B cell (primary cell): ENCODE measurements around the gene PIGR. TPM values are rescaled to one million over a fixed set of nuclear protein-coding genes. Genes with fewer than 3 reads are reported as not detected.

Source experiments
- ATAC-seq: fragments of 200-7000 bp; cut with Tn5 transposase; one replicate; pipeline ENCODE4 v1.10.0; 2021; ENCODE audit warnings: low read depth, mild to moderate bottlenecking, moderate number of reproducible peaks, moderate library complexity
- CTCF ChIA-PET: fragments of 350-600 bp; sonication (Branson Sonifier 250); formaldehyde crosslinking; loops from one replicate; lab custom pipeline; 2021; ENCODE audit warnings: antibody characterized with exemption, inconsistent platforms; lab: Charles Lee
- POLR2A ChIA-PET: fragments of 350-600 bp; sonication (Branson Sonifier 250); formaldehyde crosslinking; loops from one replicate; lab custom pipeline; 2021; ENCODE audit warnings: antibody characterized with exemption; lab: Charles Lee
- DNase-seq: peaks from one replicate; pipeline ENCODE4 v3.0.0; 2013
- H2AFZ ChIP-seq: 2 replicates; pipeline ENCODE4 v1.6.1; 2012; ENCODE audit warnings: mild to moderate bottlenecking, low read depth, low read length; ENCODE audit not compliant: insufficient read depth, poor library complexity, severe bottlenecking
- H3K27ac ChIP-seq, 2 donors: 1 replicate in 1 of 2; 2 replicates in 1 of 2; pipeline ENCODE4 v1.5.1; 2012 to 2013; ENCODE audit warnings: low read length in 2 of 2, mild to moderate bottlenecking in 2 of 2, moderate library complexity in 1 of 2
- H3K27me3 ChIP-seq, 4 experiments: fragments of 200-600 bp in 1 of 4; sonication (generic) in 1 of 4; replicated peaks in 1 of 4; 1 replicate in 2 of 4; 2 replicates in 2 of 4; pipeline versions ENCODE4 v1.6.1 to v1.7.0; 2013 to 2016; ENCODE audit warnings: low read length in 3 of 4, mild to moderate bottlenecking in 2 of 4, mixed read lengths in 1 of 4, moderate library complexity in 1 of 4; ENCODE audit not compliant: insufficient read depth in 4 of 4, control insufficient read depth in 3 of 4; ENCODE audit errors: control extremely low read depth in 1 of 4
- H3K36me3 ChIP-seq, 2 experiments: replicated peaks in 1 of 2; 1 replicate in 1 of 2; 2 replicates in 1 of 2; pipeline versions ENCODE4 v1.6.1 to v1.7.1; 2013; ENCODE audit warnings: low read length in 1 of 2; ENCODE audit not compliant: insufficient read depth in 2 of 2, control insufficient read depth in 1 of 2; ENCODE audit errors: control extremely low read depth in 1 of 2, extremely low read depth in 1 of 2
- H3K4me1 ChIP-seq, 2 donors: fragments of 200-600 bp in 1 of 2; sonication (generic) in 1 of 2; 1 replicate in 1 of 2; 2 replicates in 1 of 2; pipeline versions ENCODE4 v1.5.1 to v1.6.1; 2013 to 2017; ENCODE audit warnings: low read length in 2 of 2; ENCODE audit not compliant: control insufficient read depth in 2 of 2, insufficient read depth in 2 of 2
- H3K4me2 ChIP-seq: replicated peaks from 2 replicates; pipeline ENCODE3; 2012; ENCODE audit warnings: mild to moderate bottlenecking, low read depth, low read length; ENCODE audit not compliant: poor library complexity, severe bottlenecking
- H3K4me3 ChIP-seq, 5 experiments: fragments of 200-600 bp in 1 of 5; sonication (generic) in 1 of 5; 1 replicate in 3 of 5; 2 replicates in 2 of 5; pipeline versions ENCODE4 v1.5.1 to v1.7.0; 2011 to 2016; ENCODE audit warnings: low read length in 4 of 5, mild to moderate bottlenecking in 4 of 5, low read depth in 2 of 5, control low read depth in 1 of 5, moderate library complexity in 1 of 5; ENCODE audit not compliant: insufficient read depth in 1 of 5; ENCODE audit errors: control extremely low read depth in 1 of 5, extremely low read depth in 1 of 5
- H3K79me2 ChIP-seq: fragments of 200-600 bp; sonication (generic); one replicate; pipeline ENCODE4 v1.6.0; 2016; ENCODE audit warnings: low read length; ENCODE audit not compliant: control insufficient read depth, insufficient read depth
- H3K9ac ChIP-seq: fragments of 200-600 bp; sonication (generic); 2 replicates; pipeline ENCODE4 v1.6.1; 2017; ENCODE audit warnings: mild to moderate bottlenecking, low read length, moderate library complexity
- H3K9me3 ChIP-seq, 3 donors: one replicate each; pipeline versions ENCODE4 v1.6.1 to v1.7.1; 2013; ENCODE audit warnings: low read length in 2 of 3; ENCODE audit not compliant: control insufficient read depth in 2 of 3, insufficient read depth in 1 of 3; ENCODE audit errors: control extremely low read depth in 1 of 3
- H4K20me1 ChIP-seq: 2 replicates; pipeline ENCODE4 v1.6.0; 2012; ENCODE audit warnings: mild to moderate bottlenecking, low read length; ENCODE audit not compliant: insufficient read depth, control insufficient read depth, poor library complexity, severe bottlenecking
- H3K27ac Mint-ChIP-seq: one replicate; pipeline ENCODE4 v1.8.0; 2021; ENCODE audit warnings: mixed read lengths
- H3K27me3 Mint-ChIP-seq: one replicate; pipeline ENCODE4 v1.8.0; 2021; ENCODE audit warnings: mixed read lengths
- H3K4me1 Mint-ChIP-seq: one replicate; pipeline ENCODE4 v1.8.0; 2021; ENCODE audit warnings: mixed read lengths
- H3K4me3 Mint-ChIP-seq: one replicate; pipeline ENCODE4 v1.8.0; 2021; ENCODE audit warnings: mixed read lengths
- H3K9me3 Mint-ChIP-seq: one replicate; pipeline ENCODE4 v1.8.0; 2022; ENCODE audit warnings: mixed read lengths; ENCODE audit not compliant: insufficient read depth
- EZH2 ChIP-seq: IDR thresholded peaks from 2 replicates; pipeline ENCODE4 v1.6.1; 2012; ENCODE audit warnings: borderline replicate concordance, low read depth, mild to moderate bottlenecking, moderate library complexity, low read length; ENCODE audit not compliant: insufficient read depth, poor library complexity, severe bottlenecking
- WGBS: methylation state at CpG from one replicate; pipeline ENCODE4 v1.1.5; 2013; ENCODE audit warnings: missing lambda C conversion rate; ENCODE audit not compliant: insufficient coverage; 5-methylcytosine and 5-hydroxymethylcytosine counted together
- intact Hi-C: fragments of 100-400 bp; cut with micrococcal nuclease; formaldehyde crosslinking; loops from one replicate; pipeline ENCODE4 v1.10.0; 2022
- polyA plus RNA-seq: library from polyadenylated mRNA; depleted of rRNA; stranded (reverse); fragments of >200 nt; gene quantifications from 2 replicates; pipeline ENCODE4 v1.2.3, GENCODE V29; 2012
- total RNA-seq, 2 donors: library from RNA; stranded (reverse); fragments of 120-200 nt in 1 of 2; gene quantifications; 1 replicate in 1 of 2; 2 replicates in 1 of 2; pipeline versions ENCODE4 v1.2.3 to v1.2.4, GENCODE V29; 2013 to 2022
- TF ChIP-seq, protein P1 (sequence below): fragments of 200-600 bp; IDR thresholded peaks from one replicate; pipeline ENCODE4 v1.8.0; 2022; ENCODE audit warnings: antibody characterized with exemption, mild to moderate bottlenecking

PIGR gene
- total and polyA plus RNA-seq, 2 donors (not counting 1 experiment from before 2014, with no cell fraction given), result 0.31 to 1.1 TPM

DNA sequence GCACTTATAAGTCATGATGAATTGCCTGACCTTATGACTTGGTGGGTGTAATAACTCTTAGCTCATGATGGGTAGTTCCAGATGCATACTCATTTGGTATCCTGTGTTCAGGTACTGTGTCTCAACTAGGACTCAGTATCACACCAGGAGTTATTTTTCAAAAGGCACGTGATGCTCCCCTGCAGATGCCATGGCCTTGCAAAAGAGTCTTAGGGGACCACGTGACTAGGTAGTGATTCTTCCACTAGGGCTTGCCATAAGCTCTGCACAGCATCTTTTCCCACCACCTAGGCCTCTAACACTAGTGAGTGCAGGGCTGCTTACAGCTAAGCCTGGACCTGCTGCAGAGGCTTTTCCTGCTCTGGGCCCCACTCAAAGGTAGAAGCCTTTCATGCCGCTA is 27.9 kb upstream of the PIGR start:
- H3K4me1 Mint-ChIP-seq, result no peaks in the 10 kb centered on the region
- Histone ChIP-seq H3K27me3 (peaks cover 0 to 7% (median 0%) of the 10 kb centered on the region in 4 experiments), H3K4me1 (no peaks in the 10 kb centered on the region), H4K20me1 (no peaks in the 10 kb centered on the region), H3K4me3 (no peak overlapping the region), H3K9me3 (no peaks in the 10 kb centered on the region), H3K27ac (no peak overlapping the region), H3K4me2 (no peak overlapping the region), H3K36me3 (no peaks in the 10 kb centered on the region), H2AFZ (no peak overlapping the region), H3K79me2 (no peaks in the 10 kb centered on the region), H3K9ac (no peak overlapping the region)
- intact Hi-C loops, result no loop called here
- ChIA-PET POLR2A (interaction anchor here (0.5 kb wide), 1 partner anchor 60 kb away, joined by 3 read pairs; no protein-coding TSS in a partner anchor), CTCF (interaction anchor here (0.7 to 8.4 kb wide), 8 partner anchors 7 to 247 kb away, joined by 3 to 77 read pairs (median 3); no protein-coding TSS in a partner anchor)
- no peaks in the 10 kb centered on the region for H3K27me3 Mint-ChIP-seq
- TF ChIP-seq EZH2, result no peak
- TF ChIP-seq, protein P1, sequence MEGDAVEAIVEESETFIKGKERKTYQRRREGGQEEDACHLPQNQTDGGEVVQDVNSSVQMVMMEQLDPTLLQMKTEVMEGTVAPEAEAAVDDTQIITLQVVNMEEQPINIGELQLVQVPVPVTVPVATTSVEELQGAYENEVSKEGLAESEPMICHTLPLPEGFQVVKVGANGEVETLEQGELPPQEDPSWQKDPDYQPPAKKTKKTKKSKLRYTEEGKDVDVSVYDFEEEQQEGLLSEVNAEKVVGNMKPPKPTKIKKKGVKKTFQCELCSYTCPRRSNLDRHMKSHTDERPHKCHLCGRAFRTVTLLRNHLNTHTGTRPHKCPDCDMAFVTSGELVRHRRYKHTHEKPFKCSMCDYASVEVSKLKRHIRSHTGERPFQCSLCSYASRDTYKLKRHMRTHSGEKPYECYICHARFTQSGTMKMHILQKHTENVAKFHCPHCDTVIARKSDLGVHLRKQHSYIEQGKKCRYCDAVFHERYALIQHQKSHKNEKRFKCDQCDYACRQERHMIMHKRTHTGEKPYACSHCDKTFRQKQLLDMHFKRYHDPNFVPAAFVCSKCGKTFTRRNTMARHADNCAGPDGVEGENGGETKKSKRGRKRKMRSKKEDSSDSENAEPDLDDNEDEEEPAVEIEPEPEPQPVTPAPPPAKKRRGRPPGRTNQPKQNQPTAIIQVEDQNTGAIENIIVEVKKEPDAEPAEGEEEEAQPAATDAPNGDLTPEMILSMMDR, result no peak
- H3K4me3 Mint-ChIP-seq, result no peak overlapping the region
- H3K27ac Mint-ChIP-seq, result no peak overlapping the region
- no peak for DNase-seq
- ATAC-seq, result no peak
- H3K9me3 Mint-ChIP-seq, result no peaks in the 10 kb centered on the region
- WGBS, result 94% methylated on average over 2 of the region's 3 CpGs

DNA sequence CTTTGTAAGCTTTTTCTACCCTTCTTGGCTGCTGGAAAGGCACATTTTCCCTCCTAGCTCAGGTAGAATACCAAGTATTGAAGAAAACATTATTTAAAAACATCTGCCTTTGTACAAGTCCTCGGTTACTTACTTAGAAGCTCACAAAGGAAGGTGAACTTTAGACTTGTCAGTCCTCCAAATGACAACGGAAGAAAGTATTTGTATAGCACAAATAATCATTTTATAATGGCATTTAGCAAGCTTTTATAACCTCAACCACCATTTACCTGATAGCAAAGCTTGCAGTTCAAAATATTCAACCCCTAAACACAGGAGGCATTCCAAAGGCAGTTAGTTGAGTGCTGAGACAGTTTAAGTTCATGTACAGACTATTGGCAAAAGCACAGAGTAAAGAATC is 26.5 kb upstream of the PIGR start:
- H3K4me3 Mint-ChIP-seq, result no peak overlapping the region
- Histone ChIP-seq H3K4me2 (no peak overlapping the region), H3K4me1 (peaks cover 0 to 1% of the 10 kb centered on the region in 2 donors), H3K27me3 (peaks cover 0 to 7% (median 0%) of the 10 kb centered on the region in 4 experiments), H3K9me3 (no peaks in the 10 kb centered on the region), H4K20me1 (no peaks in the 10 kb centered on the region), H3K36me3 (no peaks in the 10 kb centered on the region), H3K9ac (no peak overlapping the region), H3K27ac (no peak overlapping the region), H3K4me3 (no peak overlapping the region), H2AFZ (no peak overlapping the region), H3K79me2 (no peaks in the 10 kb centered on the region)
- TF ChIP-seq, protein P1, result no peak
- TF ChIP-seq EZH2, result no peak
- H3K4me1 Mint-ChIP-seq, result peaks cover 4% of the 10 kb centered on the region
- WGBS, result no CpG with 5 or more reads among the region's 2 CpGs
- ATAC-seq, result no peak
- DNase-seq, result no peak
- intact Hi-C loops, result no loop called here
- ChIA-PET CTCF (interaction anchor here (0.9 to 8.4 kb wide), 6 partner anchors 9 to 246 kb away, joined by 3 to 77 read pairs (median 4); no protein-coding TSS in a partner anchor), POLR2A (interaction anchor here (1.6 kb wide), 1 partner anchor 24 kb away, joined by 3 read pairs; no protein-coding TSS in a partner anchor)
- no peaks in the 10 kb centered on the region for H3K27me3 Mint-ChIP-seq
- H3K27ac Mint-ChIP-seq, result no peak overlapping the region
- H3K9me3 Mint-ChIP-seq, result no peaks in the 10 kb centered on the region
